UCSD-AML1 (cell line): ENCODE results near the gene TTR.
A peak's percentile ranks its signal among the peaks of the same experiment; 100 is the strongest.

ENCODE experiments used
- DNase-seq: peaks from one replicate; lab custom pipeline; 2025; ENCODE audit not compliant: unreplicated experiment; lab: John Stamatoyannopoulos, UW

Gene TTR

GRCh38 chr18:31578126-31578525 lies 13.6 kb upstream of the TTR start:
- DNase-seq = no peak

GRCh38 chr18:31579375-31579774 lies 12.3 kb upstream of the TTR start:
- DNase-seq = no peak

- no peak for DNase-seq
Measured at GRCh38 chr18:31581498-31582197, 10.0 kb upstream of the TTR start.

GRCh38 chr18:31583185-31583854 lies 8.4 kb upstream of the TTR start:
- DNase-seq = no peak

GRCh38 chr18:31585991-31586390 lies 5.7 kb upstream of the TTR start:
- DNase-seq = no peak

GRCh38 chr18:31586616-31587015 lies 5.1 kb upstream of the TTR start:
- no peak for DNase-seq

GRCh38 chr18:31587529-31587928 lies 4.1 kb upstream of the TTR start:
- no peak for DNase-seq

- no peak for DNase-seq
Measured at GRCh38 chr18:31590570-31590969, 1.1 kb upstream of the TTR start.

- DNase-seq = no peak
Measured at GRCh38 chr18:31591113-31591512, 564 bp upstream of the TTR start.

- DNase-seq = no peak
Measured at GRCh38 chr18:31592506-31593157, 955 bp downstream of the TTR start.

GRCh38 chr18:31595121-31595771 lies 3.6 kb downstream of the TTR start:
- no peak for DNase-seq

GRCh38 chr18:31596081-31596872 lies 4.6 kb downstream of the TTR start:
- no peak for DNase-seq

- no peak for DNase-seq
Measured at GRCh38 chr18:31598021-31598805, 6.5 kb downstream of the TTR start.

GRCh38 chr18:31603315-31603714 lies 11.6 kb downstream of the TTR start:
- no peak for DNase-seq

- DNase-seq = no peak
Measured at GRCh38 chr18:31606265-31606664, 14.6 kb downstream of the TTR start.

- no peak for DNase-seq
Measured at GRCh38 chr18:31607384-31607783, 15.7 kb downstream of the TTR start.

GRCh38 chr18:31609886-31610285 lies 18.2 kb downstream of the TTR start:
- DNase-seq = no peak

- peak; percentile 10 for DNase-seq
Measured at GRCh38 chr18:31610286-31611205, 18.9 kb downstream of the TTR start.

- DNase-seq = no peak
Measured at GRCh38 chr18:31611511-31611910, 19.8 kb downstream of the TTR start.
